PC-3 (cell line): ENCODE measurements around the gene KLHL36. TPM values are rescaled to one million over a fixed set of nuclear protein-coding genes. Genes with fewer than 3 reads are reported as not detected.

ENCODE experiments used
- ATAC-seq: fragments of 200-7000 bp; cut with Tn5 transposase; 2 replicates; pipeline ENCODE4 v1.9.1; 2020; ENCODE audit warnings: mild to moderate bottlenecking, moderate library complexity
- BruUV-seq: library from RNA; stranded (reverse); fragments of 400-500 nt; replicated peaks from 2 replicates; lab custom pipeline; 2021; lab: Mats Ljungman, UMichigan
- CTCF ChIA-PET: fragments of 300-600 bp; sonication (Branson Sonifier 250); formaldehyde crosslinking; loops from one replicate; lab custom pipeline; 2022; ENCODE audit warnings: antibody characterized with exemption; lab: Charles Lee
- POLR2A ChIA-PET: fragments of 300-600 bp; sonication (Branson Sonifier 250); formaldehyde crosslinking; loops from one replicate; lab custom pipeline; 2022; ENCODE audit warnings: antibody characterized with exemption; ENCODE audit not compliant: unreplicated experiment; lab: Charles Lee
- DNase-seq: peaks from one replicate; pipeline ENCODE4 v3.0.0-alpha.2; 2015
- H2AFZ ChIP-seq: fragments of 300-600 bp; sonication (generic); 2 replicates; pipeline ENCODE4 v1.6.0; 2016; ENCODE audit warnings: antibody characterized with exemption, low read length
- H3F3A ChIP-seq: fragments of 300-600 bp; sonication (generic); one replicate; pipeline ENCODE4 v1.6.0; 2017; ENCODE audit warnings: antibody characterized with exemption, low read length, control low read depth, mild to moderate bottlenecking; ENCODE audit not compliant: unreplicated experiment
- H3K27ac ChIP-seq: fragments of 300-600 bp; sonication (generic); 2 replicates; pipeline ENCODE4 v1.5.1; 2016; ENCODE audit warnings: mild to moderate bottlenecking, low read length
- H3K27me3 ChIP-seq: fragments of 300-600 bp; sonication (generic); 2 replicates; pipeline ENCODE4 v1.6.1; 2016; ENCODE audit warnings: low read length, mixed read lengths
- H3K36me3 ChIP-seq: fragments of 300-600 bp; sonication (generic); 2 replicates; pipeline ENCODE4 v1.6.1; 2016; ENCODE audit warnings: low read depth, mixed run types, low read length, mixed read lengths
- H3K4me1 ChIP-seq: fragments of 300-600 bp; sonication (generic); 2 replicates; pipeline ENCODE4 v1.5.1; 2016; ENCODE audit warnings: low read length; ENCODE audit not compliant: insufficient read depth
- H3K4me2 ChIP-seq: fragments of 300-600 bp; sonication (generic); 2 replicates; pipeline ENCODE4 v1.6.0; 2016; ENCODE audit warnings: low read length
- H3K4me3 ChIP-seq: fragments of 300-600 bp; sonication (generic); 2 replicates; pipeline ENCODE4 v1.5.1; 2016; ENCODE audit warnings: mild to moderate bottlenecking, low read length, mixed read lengths
- H3K79me2 ChIP-seq: fragments of 300-600 bp; sonication (generic); 2 replicates; pipeline ENCODE4 v1.6.1; 2017; ENCODE audit warnings: low read length, mixed read lengths
- H3K9ac ChIP-seq: fragments of 300-600 bp; sonication (generic); 2 replicates; pipeline ENCODE4 v1.6.0; 2016; ENCODE audit warnings: mild to moderate bottlenecking, low read length
- H3K9me2 ChIP-seq: fragments of 300-600 bp; sonication (generic); replicated peaks from 2 replicates; pipeline ENCODE4 v1.6.1; 2016; ENCODE audit warnings: mixed run types, low read length, mixed read lengths
- H3K9me3 ChIP-seq: fragments of 300-600 bp; sonication (generic); 2 replicates; pipeline ENCODE4 v1.6.1; 2016; ENCODE audit warnings: low read length, mixed read lengths
- H4K20me1 ChIP-seq: fragments of 300-600 bp; sonication (generic); 2 replicates; pipeline ENCODE4 v1.6.1; 2016; ENCODE audit warnings: low read length, mixed read lengths
- EZH2 ChIP-seq: fragments of 300-600 bp; sonication (generic); IDR thresholded peaks from one replicate; pipeline ENCODE4 v1.6.1; 2017; ENCODE audit warnings: antibody characterized with exemption, mild to moderate bottlenecking, low read length; ENCODE audit not compliant: unreplicated experiment
- EZH2phosphoT487 ChIP-seq: fragments of 300-600 bp; sonication (generic); IDR thresholded peaks from 2 replicates; pipeline ENCODE4 v1.6.1; 2018; ENCODE audit warnings: mild to moderate bottlenecking, antibody characterized with exemption, low read length, borderline replicate concordance
- intact Hi-C: fragments of 100-400 bp; cut with micrococcal nuclease; formaldehyde crosslinking; loops from 2 replicates; pipeline ENCODE4 v1.9.0; 2023
- total RNA-seq: library from RNA; depleted of rRNA; stranded (reverse); fragments of >200 nt; gene quantifications from 2 replicates; pipeline ENCODE4 v1.2.3, GENCODE V29; 2014
- TF ChIP-seq, protein P1 (sequence below): fragments of 300-600 bp; sonication (generic); conservative IDR thresholded peaks from 2 replicates; pipeline ENCODE4 v1.5.1; 2017; ENCODE audit warnings: antibody characterized with exemption, low read depth, mild to moderate bottlenecking, low read length

KLHL36 gene
- total RNA-seq, 1 experiment from 2014 or later = 33.8 TPM

DNA sequence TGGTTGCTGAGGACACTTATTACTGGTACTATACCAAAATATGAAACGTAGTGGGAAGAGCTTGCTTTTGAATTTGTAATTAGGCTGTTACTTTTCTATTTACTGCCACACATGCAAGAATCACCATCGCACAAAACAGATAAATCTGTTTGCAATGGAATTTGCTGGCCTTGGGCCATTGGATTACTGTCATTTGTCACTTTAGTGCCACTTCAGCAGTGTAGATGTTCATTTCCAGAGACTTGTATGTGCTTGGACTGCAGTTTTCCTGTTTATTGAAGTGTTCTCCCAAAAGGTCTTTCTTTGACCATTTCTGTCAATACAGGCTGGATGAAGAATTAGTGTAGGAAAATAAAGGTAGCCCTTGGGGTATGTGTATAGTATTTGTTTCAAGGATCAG lies 55.9 kb downstream of the KLHL36 start:
- Histone ChIP-seq H3K36me3 (peaks cover 9% of the 10 kb centered on the region; the same call in 1 of the 2 replicates), H3K27me3 (no peaks in the 10 kb centered on the region), H3F3A (no peaks in the 10 kb centered on the region), H3K79me2 (peaks cover 92% of the 10 kb centered on the region), H3K9me2 (no peaks in the 10 kb centered on the region), H4K20me1 (peaks cover 73% of the 10 kb centered on the region), H3K4me2 (no peak overlapping the region), H3K27ac (no peak overlapping the region), H3K9ac (no peak overlapping the region), H3K4me1 (peaks cover 24% of the 10 kb centered on the region), H3K9me3 (no peaks in the 10 kb centered on the region), H3K4me3 (no peak overlapping the region), H2AFZ (no peak overlapping the region)
- BruUV-seq = no TSS peak
- no peak for TF ChIP-seq EZH2
- TF ChIP-seq EZH2phosphoT487 = no peak
- TF ChIP-seq, protein P1, sequence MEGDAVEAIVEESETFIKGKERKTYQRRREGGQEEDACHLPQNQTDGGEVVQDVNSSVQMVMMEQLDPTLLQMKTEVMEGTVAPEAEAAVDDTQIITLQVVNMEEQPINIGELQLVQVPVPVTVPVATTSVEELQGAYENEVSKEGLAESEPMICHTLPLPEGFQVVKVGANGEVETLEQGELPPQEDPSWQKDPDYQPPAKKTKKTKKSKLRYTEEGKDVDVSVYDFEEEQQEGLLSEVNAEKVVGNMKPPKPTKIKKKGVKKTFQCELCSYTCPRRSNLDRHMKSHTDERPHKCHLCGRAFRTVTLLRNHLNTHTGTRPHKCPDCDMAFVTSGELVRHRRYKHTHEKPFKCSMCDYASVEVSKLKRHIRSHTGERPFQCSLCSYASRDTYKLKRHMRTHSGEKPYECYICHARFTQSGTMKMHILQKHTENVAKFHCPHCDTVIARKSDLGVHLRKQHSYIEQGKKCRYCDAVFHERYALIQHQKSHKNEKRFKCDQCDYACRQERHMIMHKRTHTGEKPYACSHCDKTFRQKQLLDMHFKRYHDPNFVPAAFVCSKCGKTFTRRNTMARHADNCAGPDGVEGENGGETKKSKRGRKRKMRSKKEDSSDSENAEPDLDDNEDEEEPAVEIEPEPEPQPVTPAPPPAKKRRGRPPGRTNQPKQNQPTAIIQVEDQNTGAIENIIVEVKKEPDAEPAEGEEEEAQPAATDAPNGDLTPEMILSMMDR = no peak
- DNase-seq (no peak), ATAC-seq (no peak)
- ChIA-PET CTCF (no interaction called here), POLR2A (interaction anchor here (0.6 kb wide), 1 partner anchor 40 kb away, joined by 5 read pairs; no protein-coding TSS in a partner anchor)
- intact Hi-C loops = no loop called here

DNA sequence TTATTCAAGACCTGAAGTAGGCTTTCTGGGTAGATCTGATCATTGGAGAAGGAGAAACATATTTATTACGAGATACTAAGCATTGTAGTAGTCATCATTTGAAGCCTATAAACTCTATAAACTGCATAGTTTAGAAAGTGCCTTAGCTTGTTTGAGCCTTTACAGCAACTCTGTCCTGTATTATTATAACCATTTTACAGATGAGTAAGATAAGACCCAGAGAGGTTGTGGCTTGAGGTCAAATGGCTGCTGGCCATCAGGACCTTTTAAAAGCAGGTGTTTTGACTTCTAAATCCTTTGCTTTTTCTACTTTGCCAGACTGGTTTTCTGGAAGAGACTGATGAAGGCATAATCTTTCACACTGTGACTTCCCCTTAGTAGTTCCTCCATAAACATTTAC lies 58.5 kb downstream of the KLHL36 start:
- intact Hi-C loops = no loop called here
- BruUV-seq = no TSS peak
- Histone ChIP-seq H3K27me3 (no peaks in the 10 kb centered on the region), H4K20me1 (peaks cover 81% of the 10 kb centered on the region), H3K4me3 (no peak overlapping the region), H3K79me2 (peaks cover 98% of the 10 kb centered on the region), H3K9me3 (no peaks in the 10 kb centered on the region), H3K9me2 (no peaks in the 10 kb centered on the region), H3K36me3 (peaks cover 9% of the 10 kb centered on the region; the same call in 1 of the 2 replicates), H3K9ac (no peak overlapping the region), H3K4me2 (no peak overlapping the region), H3K27ac (no peak overlapping the region), H3K4me1 (peaks cover 23% of the 10 kb centered on the region), H2AFZ (no peak overlapping the region), H3F3A (no peaks in the 10 kb centered on the region)
- ChIA-PET CTCF (interaction anchor here (0.5 kb wide), 1 partner anchor 86 kb away, joined by 4 read pairs; no protein-coding TSS in a partner anchor), POLR2A (interaction anchor here (0.6 kb wide), 1 partner anchor 37 kb away, joined by 7 read pairs; no protein-coding TSS in a partner anchor)
- TF ChIP-seq EZH2phosphoT487 (no peak), EZH2 (no peak)
- TF ChIP-seq, protein P1 = no peak
- DNase-seq = no peak
- ATAC-seq = no peak

DNA sequence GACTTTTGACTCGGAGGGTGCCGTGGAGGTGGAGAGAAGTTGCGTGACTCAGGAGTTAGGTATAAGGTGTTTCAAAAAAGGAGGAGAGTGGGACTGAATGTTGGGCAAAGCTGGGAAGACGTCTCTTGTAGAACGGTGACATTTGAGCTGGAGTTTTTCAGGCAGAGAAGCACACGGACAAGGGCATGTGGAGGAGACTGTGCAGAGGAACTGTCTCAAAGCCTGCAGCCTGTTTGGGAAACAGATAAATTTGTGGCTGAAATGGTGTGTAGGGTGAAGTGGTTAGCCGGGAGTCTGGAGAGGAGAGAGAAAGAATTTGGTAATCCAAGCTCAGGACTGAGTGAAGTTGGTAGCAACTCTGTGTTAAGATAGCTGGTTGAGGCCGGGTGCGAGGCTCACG lies 61.3 kb downstream of the KLHL36 start:
- H2AFZ ChIP-seq = no peak overlapping the region
- H3K36me3 ChIP-seq = peaks cover 6% of the 10 kb centered on the region; the same call in 1 of the 2 replicates
- ATAC-seq (no peak), DNase-seq (no peak)
- H3K27me3 ChIP-seq = no peaks in the 10 kb centered on the region
- intact Hi-C loops = no loop called here
- ChIA-PET CTCF (no interaction called here), POLR2A (no interaction called here)
- no peak overlapping the region for H3K27ac ChIP-seq
- BruUV-seq = no TSS peak
- H4K20me1 ChIP-seq = peaks cover 82% of the 10 kb centered on the region
- no peak overlapping the region for H3K9ac ChIP-seq
- no peaks in the 10 kb centered on the region for H3K9me2 ChIP-seq
- H3K9me3 ChIP-seq = no peaks in the 10 kb centered on the region
- H3K79me2 ChIP-seq = peaks cover 98% of the 10 kb centered on the region
- no peak overlapping the region for H3K4me3 ChIP-seq
- H3F3A ChIP-seq = no peaks in the 10 kb centered on the region
- peaks cover 11% of the 10 kb centered on the region for H3K4me1 ChIP-seq
- H3K4me2 ChIP-seq = no peak overlapping the region
- TF ChIP-seq EZH2 (no peak), EZH2phosphoT487 (no peak)
- TF ChIP-seq, protein P1 = no peak
